ENCODE measurements around the gene ELP4.

- TF ChIP-seq CTCF (IDR thresholded peaks at IDR 0.05) (no peak), POLR2A (IDR thresholded peaks at IDR 0.05) (no peak)
These were observed 307.0 kb downstream of the ELP4 start for GRCh38 chr11:31816468-31817053.
